Mesendoderm (in vitro differentiated cells): ENCODE measurements around the gene MYCN. TPM values are rescaled to one million over a fixed set of nuclear protein-coding genes. Genes with fewer than 3 reads are reported as not detected.

ENCODE experiments used
- DNase-seq: peaks from one replicate; pipeline ENCODE4 v3.0.0; 2013
- H2AK5ac ChIP-seq: 2 replicates; pipeline ENCODE4 v1.6.1; 2013; ENCODE audit warnings: low read length, inconsistent platforms
- H2BK120ac ChIP-seq: 2 replicates; pipeline ENCODE4 v1.6.1; 2013; ENCODE audit warnings: low read depth, mild to moderate bottlenecking, low read length, moderate library complexity, mixed read lengths
- H2BK15ac ChIP-seq: replicated peaks from 2 replicates; pipeline ENCODE4 v1.6.1; 2013; ENCODE audit warnings: low read depth, mild to moderate bottlenecking, moderate library complexity
- H2BK5ac ChIP-seq: 2 replicates; pipeline ENCODE4 v1.6.1; 2013; ENCODE audit warnings: low read length, inconsistent platforms
- H3K18ac ChIP-seq: 2 replicates; pipeline ENCODE4 v1.6.1; 2013; ENCODE audit warnings: mild to moderate bottlenecking, low read length, mixed read lengths
- H3K23ac ChIP-seq: one replicate; pipeline ENCODE4 v1.6.1; 2013; ENCODE audit warnings: low read length
- H3K27ac ChIP-seq: 2 replicates; pipeline ENCODE4 v1.5.1; 2013; ENCODE audit warnings: low read depth, mild to moderate bottlenecking, inconsistent platforms, low read length, moderate library complexity
- H3K27me3 ChIP-seq: 2 replicates; pipeline ENCODE4 v1.6.1; 2013; ENCODE audit warnings: low read length, control low read depth, mild to moderate bottlenecking, inconsistent platforms; ENCODE audit not compliant: insufficient read depth, poor library complexity
- H3K36me3 ChIP-seq: 2 replicates; pipeline ENCODE4 v1.6.1; 2013; ENCODE audit warnings: low read length, inconsistent platforms; ENCODE audit not compliant: control insufficient read depth, insufficient read depth
- H3K4ac ChIP-seq: one replicate; pipeline ENCODE4 v1.6.1; 2013; ENCODE audit warnings: low read depth, mild to moderate bottlenecking, low read length, moderate library complexity
- H3K4me1 ChIP-seq: 2 replicates; pipeline ENCODE4 v1.6.1; 2013; ENCODE audit warnings: low read depth, low read length, inconsistent platforms; ENCODE audit not compliant: control insufficient read depth
- H3K4me2 ChIP-seq: 2 replicates; pipeline ENCODE4 v1.6.1; 2013; ENCODE audit warnings: low read length
- H3K4me3 ChIP-seq: 2 replicates; pipeline ENCODE4 v1.5.1; 2013; ENCODE audit warnings: mild to moderate bottlenecking, low read length
- H3K56ac ChIP-seq: one replicate; pipeline ENCODE4 v1.6.1; 2013; ENCODE audit warnings: low read length
- H3K79me1 ChIP-seq: 2 replicates; pipeline ENCODE4 v1.6.1; 2013; ENCODE audit warnings: low read length, inconsistent platforms
- H3K79me2 ChIP-seq: 2 replicates; pipeline ENCODE4 v1.6.1; 2013; ENCODE audit warnings: mild to moderate bottlenecking, low read length; ENCODE audit not compliant: control insufficient read depth, insufficient read depth
- H3K9ac ChIP-seq: 2 replicates; pipeline ENCODE4 v1.6.1; 2013; ENCODE audit warnings: low read length, inconsistent platforms
- H4K5ac ChIP-seq: one replicate; pipeline ENCODE4 v1.6.1; 2013; ENCODE audit warnings: low read length
- H4K8ac ChIP-seq: one replicate; pipeline ENCODE4 v1.6.1; 2013; ENCODE audit warnings: low read depth, mild to moderate bottlenecking, control low read depth, low read length, moderate library complexity
- WGBS: extraction: QIAGEN DNeasy Blood & Tissue Kit; methylation state at CpG from one replicate; pipeline ENCODE4 v1.1.7; 2013; ENCODE audit warnings: low lambda C conversion rate, missing lambda C conversion rate; ENCODE audit not compliant: insufficient coverage; ENCODE audit errors: extremely low coverage; 5-methylcytosine and 5-hydroxymethylcytosine counted together
- polyA plus RNA-seq, 2 experiments: library from polyadenylated mRNA; stranded (reverse); fragments of 200-250 nt; gene quantifications; one replicate each; pipeline ENCODE4 v1.2.3, GENCODE V29; 2013

Gene MYCN
- polyA plus RNA-seq (2013, experiment 1 of 2) = 26.6 TPM
- polyA plus RNA-seq (2013, experiment 2 of 2) = 29.1 TPM

GRCh38 chr2:15939854-15940660 is at the start of gene MYCN:
Gene MYCN (plus strand): TSS chr2:15940550. CDS start chr2:15942065, 1,515 bp downstream.
- H2BK15ac ChIP-seq = no peak within 1 kb of the TSS
- H3K4me1 ChIP-seq = peaks cover 2% of the 10 kb centered on the region
- peak within 1 kb of the TSS; percentile 98 for H3K18ac ChIP-seq
- H2BK120ac ChIP-seq = peak within 1 kb of the TSS; percentile 29
- H2AK5ac ChIP-seq = no peak within 1 kb of the TSS
- peak within 1 kb of the TSS; percentile 27 for H3K27ac ChIP-seq
- peaks cover 2% of the 10 kb centered on the region for H3K79me1 ChIP-seq
- peak within 1 kb of the TSS; percentile 90 for H3K9ac ChIP-seq
- H4K8ac ChIP-seq = no peak within 1 kb of the TSS
- H3K79me2 ChIP-seq = peaks cover 45% of the 10 kb centered on the region
- peak; percentile 98 for DNase-seq
- peak within 1 kb of the TSS; percentile 85 for H3K4me3 ChIP-seq
- peak within 1 kb of the TSS; percentile 95 for H3K56ac ChIP-seq
- no CpG with 5 or more reads among the region's 47 CpGs for WGBS
- no peak within 1 kb of the TSS for H4K5ac ChIP-seq
- peak within 1 kb of the TSS; percentile 81 for H2BK5ac ChIP-seq
- no peaks in the 10 kb centered on the region for H3K36me3 ChIP-seq
- no peaks in the 10 kb centered on the region for H3K27me3 ChIP-seq
- peak within 1 kb of the TSS; percentile 93 for H3K4ac ChIP-seq
- peak within 1 kb of the TSS; percentile 89 for H3K4me2 ChIP-seq
- H3K23ac ChIP-seq = no peak within 1 kb of the TSS

GRCh38 chr2:15890936-15891905 is 49.1 kb upstream of the MYCN start:
- peak; percentile 85 for DNase-seq
- Histone ChIP-seq H3K18ac (no peak overlapping the region), H3K4me2 (no peak overlapping the region), H4K5ac (no peak overlapping the region), H3K27ac (no peak overlapping the region), H3K79me2 (no peaks in the 10 kb centered on the region), H2AK5ac (no peak overlapping the region), H2BK120ac (no peak overlapping the region), H3K27me3 (no peaks in the 10 kb centered on the region), H2BK15ac (no peak overlapping the region), H3K36me3 (no peaks in the 10 kb centered on the region), H4K8ac (no peak overlapping the region), H3K4me1 (no peaks in the 10 kb centered on the region), H3K4ac (no peak overlapping the region), H3K79me1 (no peaks in the 10 kb centered on the region), H2BK5ac (no peak overlapping the region), H3K23ac (no peak overlapping the region), H3K56ac (peak overlapping the region; percentile 10), H3K4me3 (no peak overlapping the region), H3K9ac (no peak overlapping the region)
- WGBS = no CpG with 5 or more reads among the region's 15 CpGs

- no peak overlapping the region for H2AK5ac ChIP-seq
- no peak for DNase-seq
These were observed 48.0 kb upstream of the MYCN start for GRCh38 chr2:15892151-15892880.

GRCh38 chr2:15893085-15893484 is 47.3 kb upstream of the MYCN start:
- Histone ChIP-seq H3K27me3 (no peaks in the 10 kb centered on the region), H3K4ac (no peak overlapping the region), H3K79me1 (no peaks in the 10 kb centered on the region)

More at GRCh38 chr2:15892151-15892880, 48.0 kb upstream of the MYCN start:
- Histone ChIP-seq H4K5ac (no peak overlapping the region), H3K23ac (no peak overlapping the region), H3K4me2 (no peak overlapping the region), H3K27ac (no peak overlapping the region), H3K4ac (no peak overlapping the region), H2BK5ac (no peak overlapping the region), H2BK120ac (no peak overlapping the region), H2BK15ac (no peak overlapping the region), H4K8ac (no peak overlapping the region), H3K9ac (no peak overlapping the region), H3K79me1 (no peaks in the 10 kb centered on the region), H3K4me1 (no peaks in the 10 kb centered on the region), H3K36me3 (no peaks in the 10 kb centered on the region), H3K56ac (no peak overlapping the region), H3K79me2 (no peaks in the 10 kb centered on the region), H3K18ac (no peak overlapping the region), H3K4me3 (no peak overlapping the region), H3K27me3 (no peaks in the 10 kb centered on the region)
- no CpG with 5 or more reads among the region's 8 CpGs for WGBS

GRCh38 chr2:15893689-15894480 is 46.5 kb upstream of the MYCN start:
- no CpG with 5 or more reads among the region's 7 CpGs for WGBS
- Histone ChIP-seq H3K23ac (no peak overlapping the region), H3K79me2 (no peaks in the 10 kb centered on the region), H2AK5ac (no peak overlapping the region), H3K4me2 (no peak overlapping the region), H3K56ac (no peak overlapping the region), H3K27me3 (no peaks in the 10 kb centered on the region), H3K36me3 (no peaks in the 10 kb centered on the region), H3K4me3 (no peak overlapping the region), H3K18ac (no peak overlapping the region), H4K5ac (no peak overlapping the region), H2BK120ac (no peak overlapping the region), H2BK15ac (no peak overlapping the region), H4K8ac (no peak overlapping the region), H2BK5ac (no peak overlapping the region), H3K9ac (no peak overlapping the region), H3K79me1 (no peaks in the 10 kb centered on the region), H3K4me1 (no peaks in the 10 kb centered on the region), H3K27ac (no peak overlapping the region), H3K4ac (no peak overlapping the region)
- no peak for DNase-seq

More at GRCh38 chr2:15893085-15893484, 47.3 kb upstream of the MYCN start:
- no peaks in the 10 kb centered on the region for H3K36me3 ChIP-seq
- no peak overlapping the region for H3K18ac ChIP-seq
- no peak overlapping the region for H3K27ac ChIP-seq
- no peak overlapping the region for H3K56ac ChIP-seq
- no peak overlapping the region for H3K23ac ChIP-seq
- H3K4me2 ChIP-seq = no peak overlapping the region
- H4K8ac ChIP-seq = no peak overlapping the region
- no peaks in the 10 kb centered on the region for H3K79me2 ChIP-seq
- no peak overlapping the region for H3K4me3 ChIP-seq
- no peak overlapping the region for H2AK5ac ChIP-seq
- H2BK15ac ChIP-seq = no peak overlapping the region
- H4K5ac ChIP-seq = no peak overlapping the region
- no peak overlapping the region for H3K9ac ChIP-seq
- no peaks in the 10 kb centered on the region for H3K4me1 ChIP-seq
- H2BK5ac ChIP-seq = no peak overlapping the region
- no peak overlapping the region for H2BK120ac ChIP-seq
- DNase-seq = no peak
